Spleen (tissue), 11 donors: ENCODE data around the gene CAMTA1. TPM values are rescaled to one million over a fixed set of nuclear protein-coding genes. Genes with fewer than 3 reads are reported as not detected.

Experiments used
- DNase-seq: peaks from one replicate; pipeline ENCODE4 v3.0.0-alpha.2; 2020
- H3K27ac ChIP-seq, 8 donors: fragments of 200-600 bp; sonication (generic) in 7 of 8; 1 replicate in 4 of 8; 2 replicates in 4 of 8; pipeline versions ENCODE4 v1.5.0 to v1.8.0; 2016 to 2021; ENCODE audit warnings: inconsistent platforms in 4 of 8, mild to moderate bottlenecking in 4 of 8, moderate library complexity in 1 of 8
- H3K27me3 ChIP-seq, 7 donors: fragments of 200-600 bp; sonication (generic) in 6 of 7; replicated peaks in 1 of 7; 1 replicate in 4 of 7; 2 replicates in 3 of 7; pipeline versions ENCODE4 v1.5.0 to v1.8.0; 2016 to 2021; ENCODE audit warnings: inconsistent platforms in 3 of 7, mild to moderate bottlenecking in 1 of 7
- H3K36me3 ChIP-seq, 6 donors: fragments of 200-600 bp; sonication (generic) in 5 of 6; 1 replicate in 4 of 6; 2 replicates in 2 of 6; pipeline versions ENCODE4 v1.5.0 to v1.8.0; 2016 to 2021; ENCODE audit warnings: inconsistent platforms in 2 of 6
- H3K4me1 ChIP-seq, 6 donors: fragments of 200-600 bp; sonication (generic) in 5 of 6; 1 replicate in 3 of 6; 2 replicates in 3 of 6; pipeline versions ENCODE4 v1.5.0 to v1.8.0; 2016 to 2021; ENCODE audit warnings: inconsistent platforms in 3 of 6
- H3K4me3 ChIP-seq, 8 donors: fragments of 200-600 bp; sonication (generic) in 7 of 8; 1 replicate in 4 of 8; 2 replicates in 4 of 8; pipeline versions ENCODE4 v1.5.0 to v1.8.0; 2016 to 2021; ENCODE audit warnings: inconsistent platforms in 4 of 8, mild to moderate bottlenecking in 4 of 8, moderate library complexity in 2 of 8
- H3K9me3 ChIP-seq, 8 donors: fragments of 200-600 bp; sonication (generic) in 7 of 8; 1 replicate in 4 of 8; 2 replicates in 4 of 8; pipeline versions ENCODE4 v1.5.0 to v1.8.0; 2016 to 2021; ENCODE audit warnings: inconsistent platforms in 4 of 8
- CTCF ChIP-seq, 11 experiments: fragments of 200-600 bp in 7 of 11; fragments of 450-650 bp in 4 of 11; sonication (generic) in 4 of 11; IDR thresholded peaks in 8 of 11; conservative IDR thresholded peaks in 3 of 11; 1 replicate in 7 of 11; 2 replicates in 4 of 11; pipeline versions ENCODE4 v1.4.0 to v1.8.0; 2016 to 2021; ENCODE audit warnings: antibody characterized with exemption in 11 of 11, inconsistent platforms in 4 of 11, mild to moderate bottlenecking in 1 of 11
- POLR2A ChIP-seq, 3 donors: fragments of 450-650 bp; IDR thresholded peaks; one replicate each; pipeline ENCODE4 v1.5.1; 2017; ENCODE audit warnings: antibody characterized with exemption in 3 of 3, mild to moderate bottlenecking in 1 of 3
- POLR2AphosphoS5 ChIP-seq, 3 donors: sonication (generic); formaldehyde crosslinking; IDR thresholded peaks; one replicate each; pipeline ENCODE4 v1.5.1; 2017; ENCODE audit warnings: antibody characterized with exemption in 3 of 3
- WGBS, 5 donors: extraction: QIAGEN DNeasy Blood & Tissue Kit in 3 of 5; methylation state at CpG; one replicate each; pipeline versions ENCODE4 v1.1.5 to v1.1.7; 2013 to 2018; 5-methylcytosine and 5-hydroxymethylcytosine counted together
- intact Hi-C: fragments of 100-400 bp; cut with DNase I; formaldehyde crosslinking; loops from one replicate; pipeline ENCODE4 v1.15.0; 2023; ENCODE audit warnings: low total_unique reads
- polyA plus RNA-seq, 3 donors: library from polyadenylated mRNA; stranded (reverse); fragments of 200-250 nt; gene quantifications; one replicate each; pipeline ENCODE4 v1.2.1, GENCODE V29; 2013
- total RNA-seq, 7 donors: library from RNA; depleted of rRNA in 3 of 7; stranded (reverse); fragments of >200 nt in 3 of 7; fragmentation: NEBNext Ultra II Directional in 4 of 7; extraction: Animal tissue kit (Norgen Biotek cat#: 25700) in 4 of 7; gene quantifications; one replicate each; pipeline versions ENCODE4 v1.1.0 to v1.2.1, GENCODE V29; 2016 to 2021
- donor health status: healthy with polysubstance abuse.
- donor health status: DM: no; HTN: no; CAD: no; lungs with moderate emphysema.
- donor health status: DM: no; HTN: no; CAD: no.
- donor health status: Bipolar disorder and iron deficiency.
- donor health status: healthy.
- donor health status: DM: no; HTN: no; CAD: no.
- donor health status: DM: yes; HTN: yes; CAD: no.

Gene CAMTA1
- total and polyA plus RNA-seq, 10 donors: 53.0 to 106 (median 77.3) TPM

GRCh38 chr1:7738044-7738443 lies 952.8 kb downstream of the CAMTA1 start:
- TF ChIP-seq CTCF (IDR thresholded peaks at IDR 0.05 in 8 of 11, conservative IDR thresholded peaks at IDR 0.05 in 3 of 11): no peak
- 89 to 94% (median 94%) methylated on average over 6 of the region's 6 CpGs for WGBS, 5 donors
- peaks cover 0 to 22% (median 0%) of the 10 kb centered on the region in 6 donors for H3K36me3 ChIP-seq
- H3K27me3 ChIP-seq: no peaks in the 10 kb centered on the region
- no peak for DNase-seq
- intact Hi-C loops: no loop called here
- no peaks in the 10 kb centered on the region for H3K9me3 ChIP-seq
- no peak overlapping the region for H3K27ac ChIP-seq
- H3K4me3 ChIP-seq: no peak overlapping the region
- H3K4me1 ChIP-seq: peaks cover 0 to 24% (median 6%) of the 10 kb centered on the region in 6 donors

GRCh38 chr1:7743346-7743745 lies 958.1 kb downstream of the CAMTA1 start:
- H3K27ac ChIP-seq: peak overlapping the region in 5 of 8 donors; percentile 21 to 80 (median 71)
- H3K27me3 ChIP-seq: no peaks in the 10 kb centered on the region
- no peak for DNase-seq
- H3K4me1 ChIP-seq: peaks cover 0 to 36% (median 9%) of the 10 kb centered on the region in 6 donors
- peaks cover 0 to 15% (median 0%) of the 10 kb centered on the region in 6 donors for H3K36me3 ChIP-seq
- intact Hi-C loops: no loop called here
- WGBS, 5 donors: 74 to 84% (median 80%) methylated on average over 6 of the region's 6 CpGs
- no peaks in the 10 kb centered on the region for H3K9me3 ChIP-seq
- TF ChIP-seq POLR2A (IDR thresholded peaks at IDR 0.05): no peak
- H3K4me3 ChIP-seq: no peak overlapping the region

DNA sequence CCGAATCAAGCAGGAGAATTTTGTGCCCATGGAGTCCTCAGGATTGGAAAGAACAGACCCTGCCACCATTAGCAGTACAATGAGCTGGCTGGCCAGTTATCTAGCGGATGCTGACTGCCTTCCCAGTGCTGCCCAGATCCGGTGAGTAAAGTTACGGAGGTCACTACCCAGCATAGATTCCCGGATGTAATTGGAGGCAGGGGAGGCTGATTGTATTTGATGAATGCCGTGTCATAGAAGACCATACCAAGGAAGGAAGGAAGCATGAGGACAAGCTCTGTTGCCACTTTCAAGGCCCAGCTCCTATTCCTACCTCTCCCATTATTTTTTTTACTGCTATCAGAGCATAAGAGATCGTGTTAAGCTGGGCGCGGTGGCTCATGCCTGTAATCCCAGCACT lies 959.6 kb downstream of the CAMTA1 start:
- H3K27ac ChIP-seq: peak overlapping the region in 7 of 8 donors; percentile 39 to 80 (median 72)
- WGBS, 5 donors: 69 to 85% (median 77%) methylated on average over 9 of the region's 9 CpGs
- H3K4me3 ChIP-seq: no peak overlapping the region
- TF ChIP-seq POLR2AphosphoS5 (IDR thresholded peaks at IDR 0.05) (peak in 2 of 3 donors; percentile 39 to 87), CTCF (IDR thresholded peaks at IDR 0.05 in 8 of 11, conservative IDR thresholded peaks at IDR 0.05 in 3 of 11) (no peak)
- intact Hi-C loops: no loop called here
- no peak for DNase-seq
- no peaks in the 10 kb centered on the region for H3K27me3 ChIP-seq
- peaks cover 0 to 36% (median 9%) of the 10 kb centered on the region in 6 donors for H3K4me1 ChIP-seq
- H3K9me3 ChIP-seq: no peaks in the 10 kb centered on the region
- peaks cover 0 to 11% (median 0%) of the 10 kb centered on the region in 6 donors for H3K36me3 ChIP-seq

- Histone ChIP-seq H3K27ac (peak overlapping the region in 5 of 8 donors; percentile 66 to 80 (median 74)), H3K27me3 (no peaks in the 10 kb centered on the region), H3K36me3 (peaks cover 0 to 18% (median 0%) of the 10 kb centered on the region in 6 donors), H3K4me1 (peaks cover 0 to 29% (median 5%) of the 10 kb centered on the region in 6 donors), H3K9me3 (no peaks in the 10 kb centered on the region), H3K4me3 (no peak overlapping the region)
- WGBS, 5 donors: 84 to 95% (median 91%) methylated on average over 10 of the region's 10 CpGs
- intact Hi-C loops: no loop called here
- no peak for DNase-seq
- TF ChIP-seq POLR2AphosphoS5 (IDR thresholded peaks at IDR 0.05) (no peak), POLR2A (IDR thresholded peaks at IDR 0.05) (no peak), CTCF (IDR thresholded peaks at IDR 0.05 in 8 of 11, conservative IDR thresholded peaks at IDR 0.05 in 3 of 11) (no peak)
These were observed 960.5 kb downstream of the CAMTA1 start for GRCh38 chr1:7745783-7746182.

GRCh38 chr1:7747605-7748004 lies 962.4 kb downstream of the CAMTA1 start:
- no peaks in the 10 kb centered on the region for H3K9me3 ChIP-seq
- H3K4me3 ChIP-seq: no peak overlapping the region
- no peaks in the 10 kb centered on the region for H3K27me3 ChIP-seq
- 81 to 90% (median 83%) methylated on average over 5 of the region's 5 CpGs for WGBS, 5 donors
- intact Hi-C loops: no loop called here
- no peak for TF ChIP-seq CTCF (IDR thresholded peaks at IDR 0.05 in 8 of 11, conservative IDR thresholded peaks at IDR 0.05 in 3 of 11)
- no peak for TF ChIP-seq POLR2AphosphoS5 (IDR thresholded peaks at IDR 0.05)
- TF ChIP-seq POLR2A (IDR thresholded peaks at IDR 0.05): no peak
- peaks cover 0 to 18% (median 0%) of the 10 kb centered on the region in 6 donors for H3K36me3 ChIP-seq
- peaks cover 0 to 35% (median 17%) of the 10 kb centered on the region in 6 donors for H3K4me1 ChIP-seq
- peak overlapping the region in 1 of 8 donors; percentile 0 for H3K27ac ChIP-seq
- DNase-seq: no peak
